SHP77 treated with DMSO at 0.1 percent for 48 hours (cell line): Measurements from ENCODE around the gene TCF19.
"Not testable (repeated sequence)": the region's sequence is repeated elsewhere in the genome, so short reads cannot be mapped to it uniquely, and the experiment has no call there.

ENCODE experiments used
- DNase-seq: peaks from one replicate; lab custom pipeline; 2025; lab: John Stamatoyannopoulos, UW

The TCF19 gene

GRCh38 chr6:31183287-31183686 lies 24.9 kb downstream of the TCF19 start:
- not testable (repeated sequence) for DNase-seq

GRCh38 chr6:31183859-31184258 lies 25.5 kb downstream of the TCF19 start:
- DNase-seq: not testable (repeated sequence)

DNA sequence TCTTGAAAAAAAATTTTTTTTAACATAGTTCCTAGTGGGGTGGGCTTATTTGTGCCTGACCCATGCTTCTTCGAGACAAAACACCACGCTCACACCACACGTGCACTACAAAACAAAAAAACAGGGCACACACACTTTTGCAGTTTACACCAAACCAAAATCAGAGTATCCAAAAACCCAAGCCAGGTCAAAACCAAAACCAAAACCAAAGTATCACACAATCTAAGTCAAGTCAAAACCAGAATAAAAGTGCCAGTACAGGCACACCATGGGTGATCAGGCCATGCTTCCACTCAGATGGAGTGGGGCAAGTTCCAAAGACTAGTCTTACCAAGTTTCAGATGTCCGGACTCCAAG lies 27.3 kb downstream of the TCF19 start:
- not testable (repeated sequence) for DNase-seq

DNA sequence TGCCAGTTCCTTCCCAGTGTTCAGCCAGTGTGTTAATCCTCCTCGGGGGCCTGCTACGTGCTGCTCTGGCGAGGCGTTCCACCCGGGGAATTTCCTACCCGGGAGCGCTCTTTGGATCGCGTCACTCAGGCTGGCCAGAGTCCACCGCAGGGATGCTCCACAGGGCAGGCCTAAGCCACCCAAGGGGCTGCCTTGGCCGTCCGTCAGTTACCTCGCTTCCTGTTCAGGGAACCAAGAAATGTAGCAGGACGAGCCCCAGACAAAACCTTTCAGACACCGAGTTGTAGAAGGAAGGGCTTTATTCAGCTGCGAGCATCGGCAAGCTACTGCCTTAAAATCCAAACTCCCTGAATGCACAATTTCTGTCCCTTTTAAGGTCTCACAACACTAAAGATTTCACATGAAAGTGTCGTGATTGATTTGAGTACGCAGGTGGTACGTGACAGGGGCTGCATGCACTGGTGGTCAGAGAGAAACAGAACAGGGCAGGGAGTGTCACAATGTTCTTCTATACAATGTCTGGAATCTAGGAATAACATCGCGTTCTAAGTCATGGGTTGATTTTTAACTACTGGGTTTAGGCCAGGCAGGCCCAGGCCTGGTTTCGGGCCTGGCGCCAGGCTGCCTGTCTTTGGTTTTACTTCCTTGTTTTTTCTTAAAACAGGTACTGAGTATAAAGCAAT lies 27.8 kb downstream of the TCF19 start:
- no peak for DNase-seq

- DNase-seq: no peak
These were observed 29.4 kb downstream of the TCF19 start for GRCh38 chr6:31187780-31188194.

DNA sequence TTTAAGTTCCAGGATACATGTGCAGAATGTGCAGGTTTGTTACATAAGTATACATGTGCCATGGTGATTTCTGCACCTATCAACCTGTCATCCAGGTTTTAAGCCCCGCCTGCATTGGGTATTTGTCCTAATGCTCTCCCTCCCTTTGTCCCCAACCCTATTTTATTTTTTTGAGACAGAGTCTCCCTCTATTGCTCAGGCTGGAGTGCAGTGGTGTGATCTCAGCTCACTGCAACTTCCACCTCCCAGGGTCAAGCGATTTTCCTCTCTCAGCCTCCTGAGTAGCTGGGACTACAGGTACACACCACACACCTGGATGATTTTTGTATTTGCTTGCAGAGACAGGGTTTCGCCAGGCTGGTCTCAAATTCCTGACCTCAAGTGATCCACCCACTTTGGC lies 30.8 kb downstream of the TCF19 start:
- not testable (repeated sequence) for DNase-seq

DNA sequence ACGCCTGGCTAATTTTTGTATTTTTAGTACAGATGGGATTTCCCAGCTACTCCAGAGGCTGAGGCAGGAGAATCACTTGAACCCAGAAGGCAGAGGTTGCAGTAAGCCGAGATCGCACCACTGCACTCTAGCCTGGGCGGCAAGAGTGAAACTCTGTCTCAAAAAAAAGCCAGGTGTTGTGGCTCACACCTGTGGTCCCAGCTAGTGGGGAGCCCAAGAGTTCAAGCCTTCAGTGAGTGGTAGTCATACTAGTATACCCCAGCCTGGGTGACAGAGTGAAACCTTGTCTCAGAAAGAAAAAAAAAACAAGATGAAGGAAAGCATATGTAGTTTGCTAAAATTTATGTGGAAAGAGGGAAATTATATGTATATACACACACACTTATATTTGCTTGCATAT lies 32.1 kb downstream of the TCF19 start:
- no peak for DNase-seq

GRCh38 chr6:31192431-31193105 lies 34.2 kb downstream of the TCF19 start:
- peak; percentile 52 for DNase-seq

- no peak for DNase-seq
These were observed 34.8 kb downstream of the TCF19 start for GRCh38 chr6:31193206-31193605.

DNA sequence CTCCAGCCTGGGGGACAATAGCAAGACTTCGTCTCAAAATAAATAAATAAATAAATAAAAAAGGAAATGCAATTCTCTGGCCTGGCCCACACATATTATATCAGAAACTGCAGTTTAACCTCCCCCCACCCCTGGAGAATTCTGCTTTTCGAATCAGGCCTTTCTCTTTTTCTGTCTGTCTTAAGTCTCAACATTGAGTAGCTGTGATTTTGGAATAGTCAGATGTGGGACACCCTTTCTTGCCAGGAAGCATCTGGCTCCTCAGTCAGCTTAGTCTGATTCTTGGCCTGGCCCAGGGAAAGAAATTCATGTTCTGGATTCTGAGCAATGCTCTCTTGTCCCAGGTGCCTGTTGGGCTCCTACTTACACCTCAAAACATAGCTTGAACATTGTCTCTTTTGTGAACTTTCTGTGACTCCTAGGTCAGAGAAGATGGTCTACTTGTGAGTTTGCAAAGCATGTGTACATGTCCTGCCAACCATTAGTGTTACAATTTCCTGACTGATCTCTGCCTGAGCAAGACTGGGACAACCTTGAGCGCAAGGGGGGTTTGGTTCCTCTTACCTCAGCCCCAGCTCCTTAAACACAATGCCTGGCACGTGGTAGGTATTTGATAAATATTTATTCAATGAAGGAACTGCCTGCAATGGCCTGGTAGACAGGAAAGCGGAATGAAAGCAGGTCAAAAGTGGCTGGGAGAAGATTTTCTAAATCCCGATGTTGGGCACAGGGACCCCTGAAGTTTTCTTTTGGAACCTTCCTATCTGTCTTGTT lies 35.9 kb downstream of the TCF19 start:
- no peak for DNase-seq

DNA sequence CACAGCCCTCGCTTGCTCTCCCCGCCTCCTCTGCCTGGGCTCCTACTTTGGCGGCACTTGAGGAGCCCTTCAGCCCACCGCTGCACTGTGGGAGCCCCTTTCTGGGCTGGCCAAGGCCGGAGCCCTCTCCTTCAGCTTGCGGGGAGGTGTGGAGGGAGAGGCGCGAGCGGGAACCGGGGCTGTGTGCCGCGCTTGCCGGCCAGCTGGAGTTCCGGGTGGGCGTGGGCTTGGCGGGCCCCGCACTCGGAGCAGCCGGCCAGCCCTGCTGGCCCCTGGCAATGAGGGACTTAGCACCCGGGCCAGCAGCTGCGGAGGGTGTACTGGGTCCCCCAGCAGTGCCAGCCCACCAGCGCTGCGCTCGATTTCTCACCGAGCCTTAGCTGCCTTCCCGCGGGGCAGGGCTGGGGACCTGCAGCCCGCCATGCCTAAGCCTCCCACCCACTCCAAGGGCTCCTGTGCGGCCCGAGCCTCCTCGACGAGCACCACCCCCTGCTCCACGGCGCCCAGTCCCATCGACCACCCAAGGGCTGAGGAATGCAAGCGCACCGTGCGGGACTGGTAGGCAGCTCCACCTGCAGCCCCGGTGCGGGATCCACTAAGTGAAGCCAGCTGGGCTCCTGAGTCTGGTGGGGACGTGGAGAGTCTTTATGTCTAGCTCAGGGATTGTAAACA lies 37.1 kb downstream of the TCF19 start:
- DNase-seq: not testable (repeated sequence)

DNA sequence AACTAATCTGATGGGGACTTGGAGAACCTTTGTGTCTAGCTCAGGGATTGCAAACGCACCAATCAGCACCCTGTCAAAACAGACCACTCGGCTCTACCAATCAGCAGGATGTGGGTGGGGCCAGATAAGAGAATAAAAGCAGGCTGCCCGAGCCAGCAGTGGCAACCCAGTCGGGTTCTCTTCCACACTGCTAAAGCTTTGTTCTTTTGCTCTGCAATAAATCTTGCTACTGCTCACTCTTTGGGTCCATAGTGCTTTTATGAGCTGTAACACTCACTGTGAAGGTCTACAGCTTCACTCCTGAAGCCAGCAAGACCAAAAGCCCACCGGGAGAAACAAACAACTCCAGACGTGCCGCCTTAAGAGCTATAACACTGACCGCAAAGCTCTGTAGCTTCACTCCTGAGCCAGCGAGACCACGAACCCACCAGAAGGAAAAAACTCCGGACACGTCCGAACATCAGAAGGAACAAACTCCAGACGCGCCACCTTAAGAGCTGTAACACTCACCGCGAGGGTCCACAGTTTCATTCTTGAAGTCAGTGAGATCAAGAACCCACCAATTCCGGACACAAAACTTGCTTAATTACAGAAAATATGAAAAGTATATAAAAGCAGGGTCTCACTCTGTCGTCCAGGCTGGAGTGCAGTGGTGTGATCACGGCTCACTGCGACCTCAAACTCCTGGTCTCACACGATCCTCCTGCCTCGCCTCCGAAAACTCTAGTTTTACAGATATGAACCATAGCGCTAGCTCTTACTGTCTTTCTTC lies 38.0 kb downstream of the TCF19 start:
- not testable (repeated sequence) for DNase-seq

DNA sequence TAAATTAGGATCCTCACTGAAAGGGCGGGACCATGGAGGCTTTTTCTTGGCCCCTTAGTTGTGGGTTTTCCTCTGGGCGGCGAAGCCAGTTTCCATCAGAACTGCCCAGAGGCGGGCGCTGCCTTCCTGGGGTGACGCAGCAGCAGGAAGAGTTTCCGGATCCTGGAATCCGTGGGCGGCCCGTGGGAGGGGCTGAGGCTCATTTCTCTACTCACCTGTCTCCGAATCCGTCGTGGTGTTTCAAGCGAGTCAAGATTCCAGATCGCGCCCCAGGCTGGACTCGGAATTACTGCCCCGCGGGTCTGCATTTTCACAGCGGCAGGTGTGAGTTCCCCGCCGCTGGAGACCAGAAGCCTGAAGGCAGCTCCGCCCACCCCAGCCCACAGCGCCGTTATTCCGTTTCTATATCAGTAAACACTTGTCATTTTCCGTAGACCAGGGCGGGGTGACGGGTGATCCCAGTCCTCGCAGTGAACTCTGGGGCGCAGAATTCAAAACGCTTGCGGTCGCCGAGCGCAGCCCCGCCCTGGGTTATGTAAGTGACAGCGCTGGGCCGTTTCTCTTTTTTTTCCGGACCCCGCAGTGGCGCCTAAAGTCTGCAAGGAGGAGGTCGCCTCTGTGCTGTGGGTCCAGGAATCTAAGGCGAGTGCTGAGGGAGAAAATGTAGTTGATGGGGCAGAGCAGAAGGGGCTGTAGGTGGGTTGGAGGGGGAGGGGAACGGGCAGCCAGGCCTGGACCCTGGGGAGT lies 39.3 kb downstream of the TCF19 start:
- DNase-seq: peak; percentile 77

DNA sequence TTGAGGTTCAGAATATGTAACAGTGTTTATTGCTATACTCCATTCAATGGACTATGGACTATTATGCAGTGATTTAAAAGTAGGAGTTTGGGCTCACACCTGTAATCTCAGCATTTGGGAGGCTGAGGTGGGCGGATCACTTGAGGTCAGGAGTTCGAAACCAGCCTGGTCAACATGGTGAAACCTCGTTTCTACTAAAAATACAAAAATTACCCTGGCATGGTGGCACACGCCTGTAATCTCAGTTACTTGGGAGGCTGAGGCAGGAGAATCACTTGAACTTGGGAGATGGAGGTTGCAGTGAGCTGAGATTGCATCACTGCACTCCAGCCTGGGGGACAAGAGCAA lies 40.7 kb downstream of the TCF19 start:
- DNase-seq: not testable (repeated sequence)

GRCh38 chr6:31202259-31203166 lies 44.1 kb downstream of the TCF19 start:
- DNase-seq: no peak

DNA sequence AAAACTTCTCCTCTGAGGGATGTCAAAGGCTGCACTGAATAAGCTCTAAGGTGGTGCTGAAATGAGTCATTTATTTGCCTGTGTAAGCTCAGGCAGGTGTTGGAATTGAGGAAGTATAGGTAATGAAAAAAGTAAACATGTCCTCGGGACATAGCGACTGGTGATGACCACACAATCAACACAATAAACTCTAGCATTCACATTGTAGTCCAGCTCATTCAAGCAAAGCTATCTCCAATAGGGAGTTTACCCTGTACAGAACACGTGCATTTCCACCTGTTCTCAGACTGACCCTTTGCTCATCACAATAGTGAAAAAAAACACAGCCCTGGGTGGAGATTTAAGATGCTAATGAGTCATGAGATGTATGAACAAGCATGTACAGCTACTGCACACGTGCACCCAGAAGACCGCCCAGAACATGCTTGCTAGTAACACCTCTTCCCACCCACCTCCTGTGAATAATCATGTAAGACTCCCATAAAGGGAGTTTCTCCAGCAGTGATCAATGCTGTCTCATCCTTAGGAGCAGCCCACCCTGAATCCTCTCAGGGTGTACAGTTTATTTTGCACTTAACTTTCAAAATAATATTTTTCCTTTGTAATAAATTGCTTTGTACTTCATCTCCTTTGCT lies 45.1 kb downstream of the TCF19 start:
- DNase-seq: peak; percentile 28

GRCh38 chr6:31204751-31205145 lies 46.4 kb downstream of the TCF19 start:
- DNase-seq: no peak

DNA sequence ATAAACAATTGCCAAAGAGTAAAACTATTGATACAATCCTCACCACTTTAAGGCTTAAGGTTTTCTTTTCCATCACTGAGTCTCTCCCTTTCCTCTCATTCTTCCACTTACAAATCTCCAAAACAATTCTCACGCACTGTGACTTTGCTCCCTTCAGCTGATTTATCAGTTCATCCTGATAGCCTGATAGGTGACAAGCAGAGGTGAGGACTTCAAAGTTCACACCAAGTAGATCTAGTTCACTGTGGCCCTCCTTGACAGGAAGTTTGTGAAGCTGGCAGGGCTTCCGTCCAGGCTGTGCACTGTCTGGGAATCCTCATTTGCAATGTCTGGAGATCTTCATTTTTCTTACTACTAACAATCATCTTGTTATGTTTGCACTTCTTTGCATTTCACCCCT lies 47.2 kb downstream of the TCF19 start:
- no peak for DNase-seq

GRCh38 chr6:31208506-31208905 lies 50.1 kb downstream of the TCF19 start:
- no peak for DNase-seq

DNA sequence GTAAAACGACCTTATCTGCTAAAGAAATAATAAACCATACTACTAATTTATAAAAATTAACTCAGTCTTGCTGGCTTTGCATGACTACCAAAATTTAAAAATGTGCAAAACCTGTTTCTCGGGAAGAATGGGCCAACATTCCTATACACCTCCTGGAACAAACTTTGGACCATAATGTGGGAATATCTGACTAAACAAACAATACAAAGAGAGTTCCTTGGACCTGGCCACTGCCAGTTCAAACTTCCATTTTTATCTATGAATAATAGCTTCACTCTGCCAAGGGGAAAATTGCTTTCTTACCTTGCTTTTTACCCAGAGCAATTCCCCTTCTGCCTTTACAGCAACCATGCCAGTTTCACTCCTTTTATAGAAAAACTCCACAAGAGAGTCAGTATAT lies 50.7 kb downstream of the TCF19 start:
- DNase-seq: no peak
